ENCODE data around the gene BCL2. TPM values are rescaled to one million over a fixed set of nuclear protein-coding genes. Genes with fewer than 3 reads are reported as not detected.

BCL2 gene
- total RNA-seq, 8 experiments from 2014 or later: 0.97 to 29.2 (median 5.8) TPM

GRCh38 chr18:63107931-63108330 is 211.6 kb downstream of the BCL2 start:
- WGBS, 10 experiments: 87 to 100% (median 97%) methylated on average over 2 to 7 of the region's 7 CpGs; no CpG with 5 or more reads in 1 of the 10 experiments
- no peak for ATAC-seq (replicated peaks in 6 of 8)
- peaks cover 0 to 8% of the 10 kb centered on the region in 2 donors for H3K4me1 ChIP-seq (replicated peaks in 1 of 2)
- no peak overlapping the region for H3K27ac ChIP-seq
- H3K4me3 ChIP-seq: no peak overlapping the region
- in situ Hi-C loops (cut with MboI; ENCODE audit: low pct_unique_long_range_greater_than_20kb in 2 of 9, low sequenced_read_pairs in 9 of 9, unreplicated experiment in 9 of 9): no loop called here

GRCh38 chr18:63107171-63107845 is 212.3 kb downstream of the BCL2 start:
- Histone ChIP-seq H3K4me1 (replicated peaks in 1 of 2) (peaks cover 0 to 8% of the 10 kb centered on the region in 2 donors), H3K4me3 (no peak overlapping the region), H3K27ac (no peak overlapping the region)
- in situ Hi-C loops (cut with MboI; ENCODE audit: low pct_unique_long_range_greater_than_20kb in 2 of 9, low sequenced_read_pairs in 9 of 9, unreplicated experiment in 9 of 9): no loop called here
- no peak for ATAC-seq (replicated peaks in 6 of 8)
- 23 to 90% (median 60%) methylated on average over 2 to 6 of the region's 6 CpGs for WGBS, 10 experiments

GRCh38 chr18:63106727-63107126 is 212.8 kb downstream of the BCL2 start:
- Histone ChIP-seq H3K4me3 (no peak overlapping the region), H3K4me1 (replicated peaks in 1 of 2) (peaks cover 0 to 8% of the 10 kb centered on the region in 2 donors), H3K27ac (no peak overlapping the region)
- in situ Hi-C loops (cut with MboI; ENCODE audit: low pct_unique_long_range_greater_than_20kb in 2 of 9, low sequenced_read_pairs in 9 of 9, unreplicated experiment in 9 of 9): no loop called here
- ATAC-seq (replicated peaks in 6 of 8): no peak
- 14 to 100% (median 92%) methylated on average over 1 to 3 of the region's 3 CpGs; no CpG with 5 or more reads in 5 of the 10 experiments for WGBS, 10 experiments

- Histone ChIP-seq H3K4me1 (replicated peaks in 1 of 2) (peaks cover 0 to 8% of the 10 kb centered on the region in 2 donors), H3K27ac (no peak overlapping the region), H3K4me3 (no peak overlapping the region)
- in situ Hi-C loops (cut with MboI; ENCODE audit: low pct_unique_long_range_greater_than_20kb in 2 of 9, low sequenced_read_pairs in 9 of 9, unreplicated experiment in 9 of 9): no loop called here
- WGBS, 10 experiments: 53 to 100% (median 92%) methylated on average over 1 to 12 of the region's 14 CpGs
- no peak for ATAC-seq (replicated peaks in 6 of 8)
Measured at GRCh38 chr18:63105636-63106316, 213.8 kb downstream of the BCL2 start.

- Histone ChIP-seq H3K4me3 (no peak overlapping the region), H3K4me1 (replicated peaks in 1 of 2) (peaks cover 0 to 8% of the 10 kb centered on the region in 2 donors), H3K27ac (no peak overlapping the region)
- in situ Hi-C loops (cut with MboI; ENCODE audit: low pct_unique_long_range_greater_than_20kb in 2 of 9, low sequenced_read_pairs in 9 of 9, unreplicated experiment in 9 of 9): no loop called here
- 83 to 100% (median 100%) methylated on average over 1 to 5 of the region's 12 CpGs; no CpG with 5 or more reads in 5 of the 10 experiments for WGBS, 10 experiments
- no peak for ATAC-seq (replicated peaks in 6 of 8)
Measured at GRCh38 chr18:63104868-63105267, 214.7 kb downstream of the BCL2 start.

GRCh38 chr18:63102941-63103744 is 216.4 kb downstream of the BCL2 start:
- ATAC-seq (replicated peaks in 6 of 8): peak in 2 of 8 experiments; percentile 36 to 44
- H3K27ac ChIP-seq: no peak overlapping the region
- H3K4me3 ChIP-seq: no peak overlapping the region
- no peaks in the 10 kb centered on the region for H3K4me1 ChIP-seq (replicated peaks in 1 of 2)
- 50 to 100% (median 71%) methylated on average over 2 to 7 of the region's 7 CpGs; no CpG with 5 or more reads in 5 of the 10 experiments for WGBS, 10 experiments
- in situ Hi-C loops (cut with MboI; ENCODE audit: low pct_unique_long_range_greater_than_20kb in 2 of 9, low sequenced_read_pairs in 9 of 9, unreplicated experiment in 9 of 9): no loop called here

- in situ Hi-C loops (cut with MboI; ENCODE audit: low pct_unique_long_range_greater_than_20kb in 2 of 9, low sequenced_read_pairs in 9 of 9, unreplicated experiment in 9 of 9): no loop called here
- Histone ChIP-seq H3K27ac (no peak overlapping the region), H3K4me1 (replicated peaks in 1 of 2) (peaks cover 0 to 15% of the 10 kb centered on the region in 2 donors), H3K4me3 (no peak overlapping the region)
- 26 to 90% (median 80%) methylated on average over 1 to 7 of the region's 7 CpGs; no CpG with 5 or more reads in 1 of the 10 experiments for WGBS, 10 experiments
- no peak for ATAC-seq (replicated peaks in 6 of 8)
Measured at GRCh38 chr18:63100630-63101055, 218.9 kb downstream of the BCL2 start.

GRCh38 chr18:63099848-63100629 is 219.5 kb downstream of the BCL2 start:
- no peak overlapping the region for H3K27ac ChIP-seq
- H3K4me1 ChIP-seq (replicated peaks in 1 of 2): peaks cover 0 to 21% of the 10 kb centered on the region in 2 donors
- H3K4me3 ChIP-seq: no peak overlapping the region
- in situ Hi-C loops (cut with MboI; ENCODE audit: low pct_unique_long_range_greater_than_20kb in 2 of 9, low sequenced_read_pairs in 9 of 9, unreplicated experiment in 9 of 9): no loop called here
- no peak for ATAC-seq (replicated peaks in 6 of 8)
- WGBS, 10 experiments: 0 to 71% (median 46%) methylated on average over 1 to 6 of the region's 10 CpGs; no CpG with 5 or more reads in 3 of the 10 experiments

- ATAC-seq (replicated peaks in 6 of 8): no peak
- WGBS, 10 experiments: 19 to 100% (median 80%) methylated on average over 1 to 10 of the region's 14 CpGs
- in situ Hi-C loops (cut with MboI; ENCODE audit: low pct_unique_long_range_greater_than_20kb in 2 of 9, low sequenced_read_pairs in 9 of 9, unreplicated experiment in 9 of 9): no loop called here
- Histone ChIP-seq H3K4me1 (replicated peaks in 1 of 2) (peaks cover 0 to 24% of the 10 kb centered on the region in 2 donors), H3K27ac (no peak overlapping the region), H3K4me3 (no peak overlapping the region)
Measured at GRCh38 chr18:63099091-63099840, 220.3 kb downstream of the BCL2 start.

GRCh38 chr18:63098018-63098981 is 221.3 kb downstream of the BCL2 start:
- Histone ChIP-seq H3K4me1 (replicated peaks in 1 of 2) (peaks cover 0 to 24% of the 10 kb centered on the region in 2 donors), H3K4me3 (no peak overlapping the region), H3K27ac (no peak overlapping the region)
- ATAC-seq (replicated peaks in 6 of 8): no peak
- in situ Hi-C loops (cut with MboI; ENCODE audit: low pct_unique_long_range_greater_than_20kb in 2 of 9, low sequenced_read_pairs in 9 of 9, unreplicated experiment in 9 of 9): no loop called here
- 25 to 92% (median 66%) methylated on average over 1 to 9 of the region's 16 CpGs for WGBS, 10 experiments

- Histone ChIP-seq H3K4me3 (no peak overlapping the region), H3K4me1 (replicated peaks in 1 of 2) (peaks cover 0 to 24% of the 10 kb centered on the region in 2 donors), H3K27ac (no peak overlapping the region)
- WGBS, 10 experiments: 12 to 100% (median 83%) methylated on average over 2 to 10 of the region's 10 CpGs
- peak in 3 of 8 experiments; percentile 45 to 57 (median 53) for ATAC-seq (replicated peaks in 6 of 8)
- in situ Hi-C loops (cut with MboI; ENCODE audit: low pct_unique_long_range_greater_than_20kb in 2 of 9, low sequenced_read_pairs in 9 of 9, unreplicated experiment in 9 of 9): no loop called here
Measured at GRCh38 chr18:63097178-63097577, 222.4 kb downstream of the BCL2 start.
